ENCODE results near the gene PPIG.
"Not testable (repeated sequence)": the region's sequence is repeated elsewhere in the genome, so short reads cannot be mapped to it uniquely, and the experiment has no call there.

The PPIG gene

GRCh38 chr2:169596546-169596945 is 12.4 kb downstream of the PPIG start:
- not testable (repeated sequence) for DNase-seq

DNA sequence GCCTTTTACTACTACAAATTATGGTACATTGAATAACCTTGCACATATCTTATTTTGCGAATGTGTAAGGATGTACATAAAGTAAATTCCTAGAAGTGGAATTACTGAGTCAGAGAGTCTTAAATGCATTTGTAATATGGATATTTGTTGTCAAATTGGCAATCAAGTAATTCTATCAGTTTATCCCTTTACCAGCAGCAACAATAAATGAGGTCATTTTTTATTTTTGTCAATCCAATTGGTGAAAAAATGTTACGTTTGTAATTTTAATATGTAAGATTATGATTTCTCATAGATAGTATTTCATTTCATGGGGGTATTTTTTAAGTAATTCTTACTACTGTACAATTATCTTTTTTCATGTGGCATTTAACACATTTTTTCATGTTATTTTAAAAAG is 14.8 kb downstream of the PPIG start:
- DNase-seq, result no peak

- DNase-seq, result no peak
Observed at GRCh38 chr2:169599568-169599967, 15.4 kb downstream of the PPIG start.

DNA sequence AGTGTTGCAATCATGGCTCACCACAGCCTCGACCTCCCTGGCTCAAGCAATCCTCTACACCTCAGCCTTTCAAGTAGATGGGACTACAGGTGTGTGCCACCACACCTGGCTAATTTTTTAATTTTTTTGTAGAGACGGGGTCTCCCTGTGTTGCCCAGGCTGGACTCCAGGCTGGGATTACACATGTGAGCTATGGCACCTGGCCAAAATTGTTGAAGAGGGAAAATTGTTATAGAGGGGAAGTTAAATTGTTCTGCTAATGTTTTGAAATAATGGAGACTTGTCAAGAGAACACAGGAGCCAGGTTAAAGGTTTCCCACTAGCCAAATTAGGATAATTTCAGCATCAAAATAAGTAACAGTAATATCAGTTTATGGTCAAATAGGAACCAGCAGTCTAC is 25.1 kb downstream of the PPIG start:
- DNase-seq, result no peak

- DNase-seq, result no peak
Observed at GRCh38 chr2:169613876-169614275, 29.7 kb downstream of the PPIG start.

- DNase-seq, result not testable (repeated sequence)
Observed at GRCh38 chr2:169615982-169616381, 31.8 kb downstream of the PPIG start.

DNA sequence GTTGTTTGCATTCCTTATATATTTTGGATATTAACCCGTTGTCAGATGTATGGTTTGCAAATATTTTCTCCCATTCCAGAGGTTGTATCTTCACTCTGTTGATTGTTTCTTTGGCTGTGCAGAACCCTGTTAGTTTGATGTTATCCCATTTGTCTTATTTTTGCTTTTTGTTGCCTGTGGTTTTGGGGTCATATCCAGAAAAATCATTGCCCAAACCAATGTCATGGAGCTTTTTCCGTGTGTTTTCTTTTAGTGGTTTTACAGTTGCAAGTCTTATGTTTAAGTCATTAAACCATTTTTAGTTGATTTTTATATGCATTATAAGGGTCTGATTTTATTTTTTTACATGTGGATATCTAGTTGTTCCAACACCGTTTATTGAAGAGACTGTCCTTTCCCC is 35.8 kb downstream of the PPIG start:
- no peak for DNase-seq

- no peak for DNase-seq
Observed at GRCh38 chr2:169620509-169620908, 36.4 kb downstream of the PPIG start.

- no peak for DNase-seq
Observed at GRCh38 chr2:169623235-169623634, 39.1 kb downstream of the PPIG start.

GRCh38 chr2:169625781-169626180 is 41.6 kb downstream of the PPIG start:
- no peak for DNase-seq

- DNase-seq, result no peak
Observed at GRCh38 chr2:169636440-169637097, 52.4 kb downstream of the PPIG start.

GRCh38 chr2:169637620-169638019 is 53.5 kb downstream of the PPIG start:
- no peak for DNase-seq

DNA sequence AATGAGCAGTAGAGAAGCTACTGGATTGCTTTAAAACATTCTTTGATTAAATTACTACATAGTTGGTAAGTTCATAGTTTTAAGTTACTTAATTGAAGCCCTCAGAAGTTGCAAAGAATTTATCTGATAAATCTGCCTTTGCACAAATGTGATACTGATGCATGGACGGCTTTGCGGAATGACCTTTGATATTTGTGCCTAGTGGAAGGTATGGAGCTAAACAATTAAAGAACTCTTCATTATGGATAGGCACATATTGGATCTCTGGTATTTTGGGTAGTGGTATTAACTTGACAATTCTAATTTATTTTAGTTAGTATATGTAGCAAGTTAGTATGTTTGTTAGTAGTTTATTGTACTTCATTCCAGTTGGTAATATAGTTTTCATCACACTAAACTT is 56.0 kb downstream of the PPIG start:
- no peak for DNase-seq

DNA sequence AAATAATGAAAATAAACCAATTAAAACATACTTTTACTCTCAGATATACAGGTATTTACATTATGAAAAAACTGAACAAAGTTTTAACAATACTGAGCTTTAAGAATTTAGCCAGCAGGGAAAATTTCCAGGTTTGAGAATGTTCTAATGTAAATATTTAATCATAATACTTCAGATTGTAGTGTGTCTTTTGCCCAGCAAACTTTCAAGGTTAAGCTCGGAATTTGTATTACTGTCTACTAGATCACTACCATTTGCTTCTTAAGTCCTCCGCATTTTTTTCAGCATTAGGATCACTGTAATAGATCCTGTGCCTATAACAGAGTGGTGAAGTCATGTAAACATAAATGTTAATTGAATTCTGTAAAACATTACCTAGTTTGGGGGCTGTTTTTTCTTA is 57.3 kb downstream of the PPIG start:
- DNase-seq, result no peak

- no peak for DNase-seq
Observed at GRCh38 chr2:169644173-169644572, 60.0 kb downstream of the PPIG start.

- DNase-seq, result no peak
Observed at GRCh38 chr2:169647496-169647895, 63.3 kb downstream of the PPIG start.

- DNase-seq, result no peak
Observed at GRCh38 chr2:169649278-169649677, 65.1 kb downstream of the PPIG start.

DNA sequence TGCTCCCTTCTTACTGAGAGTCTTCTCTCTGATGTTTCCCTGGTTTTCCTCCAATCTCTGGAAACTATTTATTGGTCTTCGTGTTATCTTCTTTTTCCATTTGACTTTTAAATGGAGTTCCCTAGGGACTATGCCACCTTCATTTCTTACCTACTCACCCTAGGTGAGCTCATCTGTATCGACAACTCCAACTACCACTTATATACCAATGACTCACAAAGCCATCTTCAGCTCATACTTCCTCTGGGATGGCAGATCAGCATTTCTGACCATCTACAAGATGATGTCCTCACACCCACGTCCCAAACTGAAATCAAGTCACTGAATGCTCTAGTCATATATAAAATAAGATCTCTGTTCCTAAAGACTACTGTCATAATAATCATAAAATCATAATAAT is 69.5 kb downstream of the PPIG start:
- no peak for DNase-seq

DNA sequence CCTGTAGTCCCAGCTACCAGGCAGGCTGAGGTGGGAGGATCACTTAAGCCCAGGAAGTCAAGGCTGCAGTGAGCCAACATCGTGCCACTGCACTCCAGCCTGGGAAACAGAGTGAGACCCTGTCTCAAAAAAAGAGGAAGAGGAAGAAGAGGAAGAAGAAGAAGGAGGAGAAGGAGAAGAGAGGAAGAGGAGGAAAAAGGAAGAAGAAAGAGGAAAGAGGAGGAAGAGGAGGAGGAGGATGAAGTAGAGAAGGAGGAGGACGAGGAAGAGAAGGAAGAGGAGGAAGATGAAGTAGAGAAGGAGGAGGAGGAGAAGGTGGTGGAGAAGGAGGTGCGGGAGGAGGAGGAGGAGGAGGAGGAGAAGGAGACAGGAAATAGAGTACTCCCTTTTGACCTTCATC is 72.0 kb downstream of the PPIG start:
- no peak for DNase-seq

DNA sequence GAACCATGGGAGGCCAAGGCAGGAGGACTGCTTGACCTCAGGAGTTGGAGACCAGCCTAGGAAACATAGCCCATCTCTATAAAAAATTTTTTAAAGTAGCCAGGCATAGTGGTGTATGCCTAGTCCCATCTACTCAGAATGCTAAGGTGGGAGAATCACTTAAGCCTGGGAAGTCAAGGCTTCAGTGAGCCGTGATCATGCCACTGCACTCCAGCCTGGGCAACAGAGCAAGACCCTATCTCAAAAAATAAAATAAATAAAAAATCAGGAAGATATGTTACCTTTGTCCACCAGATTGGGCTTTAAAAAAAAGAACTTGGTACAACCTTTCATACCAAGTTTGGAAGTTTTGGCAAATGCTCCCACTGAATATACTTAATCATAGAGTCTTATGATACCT is 74.7 kb downstream of the PPIG start:
- no peak for DNase-seq

DNA sequence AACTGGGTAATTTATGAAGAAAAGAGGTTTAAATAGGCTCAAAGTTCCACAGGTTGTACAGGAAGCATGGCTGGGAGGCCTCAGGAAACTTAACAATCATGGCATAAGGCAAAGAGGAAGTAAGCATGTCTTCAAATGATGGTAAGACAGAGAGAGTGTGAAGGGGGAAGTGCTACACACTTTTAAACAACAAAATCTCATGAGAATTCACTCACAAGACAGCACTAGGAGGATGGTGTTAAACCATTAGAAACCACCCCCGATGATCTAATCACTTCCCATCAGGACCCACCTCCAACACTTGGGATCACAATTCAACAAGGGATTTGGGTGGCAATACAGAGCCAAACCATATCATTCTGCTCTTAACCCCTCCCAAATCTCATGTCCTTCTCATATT is 75.2 kb downstream of the PPIG start:
- DNase-seq, result no peak

- DNase-seq, result peak; percentile 76
Observed at GRCh38 chr2:169661265-169661664, 77.1 kb downstream of the PPIG start.

DNA sequence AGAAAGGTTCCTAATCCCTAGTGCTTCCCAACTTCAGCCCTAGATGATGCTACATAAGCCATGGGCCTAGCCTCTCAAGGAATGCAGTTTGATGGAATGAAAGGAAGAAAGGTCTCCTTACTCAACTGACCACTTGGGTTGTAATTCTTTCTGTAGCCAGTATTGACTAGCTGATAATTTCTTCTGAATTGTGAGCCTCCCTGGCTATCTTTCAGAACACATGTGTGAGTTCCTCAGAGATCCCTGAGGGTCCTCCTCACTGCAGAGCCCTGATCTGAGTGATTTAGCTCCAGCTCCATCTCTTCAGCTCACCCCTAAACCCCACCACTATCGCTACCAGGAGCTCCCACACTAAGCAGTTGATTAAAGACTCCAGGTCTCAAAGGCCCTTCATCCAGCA is 78.6 kb downstream of the PPIG start:
- DNase-seq, result no peak

GRCh38 chr2:169663247-169663646 is 79.1 kb downstream of the PPIG start:
- DNase-seq, result no peak

DNA sequence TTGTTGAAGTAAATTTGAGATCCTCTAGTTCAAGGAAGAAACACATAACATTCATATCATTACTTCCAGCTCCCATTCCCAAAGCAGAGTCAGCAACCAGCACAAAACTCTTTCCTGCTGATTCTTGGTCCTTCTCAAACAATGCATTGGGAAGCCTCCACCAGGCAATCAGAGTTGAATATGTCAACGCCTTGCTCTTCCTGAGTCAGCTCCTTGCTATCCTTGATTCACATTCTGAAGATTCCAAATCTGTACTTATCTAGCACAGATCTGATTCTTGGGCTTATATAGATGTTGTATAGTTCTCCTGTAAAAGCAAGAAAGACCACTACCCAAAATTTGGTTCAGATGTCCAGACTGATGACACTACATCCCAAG is 80.4 kb downstream of the PPIG start:
- no peak for DNase-seq

Data from DMS79 (cell line).